GM12801 (cell line): ENCODE results near the gene FGF14.

Experiments
- CTCF ChIP-seq: IDR thresholded peaks from one replicate; pipeline ENCODE4 v1.5.1; 2011; ENCODE audit warnings: control low read depth; ENCODE audit not compliant: insufficient read length; ENCODE audit errors: extremely low read depth

FGF14 gene

GRCh38 chr13:102145750-102146149, 256.1 kb downstream of the FGF14 start:
- no peak for TF ChIP-seq CTCF

GRCh38 chr13:102142473-102142826, 259.4 kb downstream of the FGF14 start:
- no peak for TF ChIP-seq CTCF

- TF ChIP-seq CTCF: no peak
Measured at GRCh38 chr13:102141625-102142472, 260.0 kb downstream of the FGF14 start.

- no peak for TF ChIP-seq CTCF
Measured at GRCh38 chr13:102139626-102140025, 262.2 kb downstream of the FGF14 start.

- TF ChIP-seq CTCF: no peak
Measured at GRCh38 chr13:102138635-102139190, 263.1 kb downstream of the FGF14 start.

- no peak for TF ChIP-seq CTCF
Measured at GRCh38 chr13:102136735-102137296, 265.0 kb downstream of the FGF14 start.

GRCh38 chr13:102132777-102133295, 269.0 kb downstream of the FGF14 start:
- TF ChIP-seq CTCF: no peak
